GM18519 (cell line): ENCODE results near the gene CDKN2A.

ENCODE experiments used
- ATAC-seq: cut with Tn5 transposase; IDR thresholded peaks from one replicate; pipeline ENCODE4 v1.9.1; 2021; ENCODE audit warnings: mild to moderate bottlenecking, moderate library complexity; ENCODE audit not compliant: unreplicated experiment, low FRiP score

Gene CDKN2A

GRCh38 chr9:22008384-22008716 is 14.2 kb upstream of the CDKN2A start:
- ATAC-seq: no peak

- ATAC-seq: no peak
These were observed 11.8 kb upstream of the CDKN2A start for GRCh38 chr9:22005702-22006606.

DNA sequence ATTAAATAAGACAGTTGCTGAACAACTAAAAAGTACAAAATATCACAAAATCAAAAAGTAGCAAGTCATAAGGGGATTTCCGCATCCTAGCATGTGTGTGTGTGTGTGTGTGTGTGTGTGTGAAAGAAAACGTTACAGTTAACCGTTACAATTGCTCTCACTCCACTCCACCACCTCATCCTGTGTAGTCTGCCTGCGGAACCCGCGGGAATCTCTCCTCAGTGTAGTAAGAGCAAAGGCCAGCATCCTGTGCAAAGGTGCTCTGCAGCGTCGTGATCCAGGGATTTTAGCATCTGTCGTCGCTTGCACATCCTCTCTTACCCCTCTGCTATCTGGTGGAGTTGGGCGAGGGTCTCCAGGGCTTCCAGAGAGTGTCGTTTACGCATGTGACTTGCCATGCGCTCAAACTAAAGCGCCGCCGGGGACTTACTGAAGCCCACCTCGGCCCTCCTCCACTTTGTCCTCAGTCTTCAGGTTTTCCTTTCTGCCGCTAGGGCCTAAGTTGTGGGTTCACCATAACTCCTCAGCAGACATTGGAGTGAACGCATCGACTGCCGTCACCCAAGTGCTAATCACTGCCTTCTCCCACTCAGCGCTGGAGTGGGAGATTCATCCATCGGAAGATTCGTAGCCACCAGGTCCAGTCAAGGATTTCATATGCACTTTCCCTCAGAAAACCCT is 11.0 kb upstream of the CDKN2A start:
- ATAC-seq: no peak

DNA sequence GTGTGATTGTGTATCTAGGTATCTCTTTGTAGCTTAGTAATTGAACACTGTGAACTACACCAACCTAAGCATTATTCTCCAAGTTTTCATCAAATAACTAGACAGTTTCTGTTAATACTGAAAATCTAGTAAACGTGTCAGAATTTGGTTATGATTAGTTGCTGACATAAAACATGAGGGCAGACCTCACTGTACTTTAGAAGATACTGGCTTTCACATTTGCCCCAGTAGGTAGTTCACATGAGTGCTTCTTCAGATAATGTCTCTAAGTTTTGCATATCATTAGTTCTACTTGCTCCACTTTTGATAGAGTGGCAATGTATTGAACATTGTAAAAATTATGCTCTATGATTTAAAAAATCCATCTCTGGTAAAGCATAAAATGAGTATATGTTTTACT is 7.8 kb upstream of the CDKN2A start:
- no peak for ATAC-seq

GRCh38 chr9:21998026-21998425 is 3.8 kb upstream of the CDKN2A start:
- no peak for ATAC-seq

GRCh38 chr9:21997480-21997879 is 3.3 kb upstream of the CDKN2A start:
- ATAC-seq: no peak

- no peak for ATAC-seq
These were observed 2.7 kb upstream of the CDKN2A start for GRCh38 chr9:21996858-21997257.

GRCh38 chr9:21996438-21996837 is 2.2 kb upstream of the CDKN2A start:
- ATAC-seq: no peak

DNA sequence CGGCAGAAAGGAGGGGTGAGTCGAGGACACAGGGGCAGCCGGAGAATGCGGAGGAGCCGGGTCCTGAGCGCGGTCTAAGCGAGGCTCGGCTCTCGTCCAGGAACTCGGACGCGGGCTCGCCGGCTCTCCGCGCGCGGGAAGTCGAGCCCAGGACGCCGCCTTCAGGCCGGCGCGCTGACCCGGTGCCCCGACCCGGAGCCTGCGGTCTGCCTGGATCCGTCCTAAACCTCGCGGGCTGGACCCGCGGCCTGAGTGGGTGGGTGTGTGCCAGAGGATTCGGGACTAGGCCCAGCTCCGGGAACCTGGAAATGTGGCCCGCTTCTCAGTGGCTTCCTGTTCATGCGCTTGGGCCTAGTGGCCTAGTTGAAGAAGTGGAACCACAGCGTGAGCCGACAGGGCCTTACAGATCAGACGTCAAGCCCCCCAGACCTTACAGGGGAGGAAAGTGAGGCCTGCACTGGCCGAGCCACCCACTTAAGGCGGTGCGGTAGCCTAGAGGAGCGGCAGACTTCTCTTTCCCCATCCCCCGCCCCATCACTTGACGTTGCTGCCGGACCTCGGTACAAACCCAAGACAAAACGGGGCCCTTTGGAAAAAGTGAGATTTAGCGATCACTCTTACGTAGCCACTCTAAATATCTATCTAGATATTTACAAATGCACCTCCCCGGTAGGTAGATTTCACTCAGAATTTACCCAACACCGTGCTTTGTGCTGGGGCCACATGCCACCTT is 1.6 kb upstream of the CDKN2A start:
- ATAC-seq: no peak

- ATAC-seq: peak; percentile 72
These were observed 944 bp upstream of the CDKN2A start for GRCh38 chr9:21995006-21995665.

GRCh38 chr9:21994556-21995005 is 389 bp upstream of the CDKN2A start, which contains the start of gene CDKN2B-AS1:
TSS of gene CDKN2B-AS1 (plus strand) at chr9:21994791.
- peak; percentile 20 for ATAC-seq

GRCh38 chr9:21993007-21993406 is 1.2 kb downstream of the CDKN2A start:
- ATAC-seq: no peak

GRCh38 chr9:21991072-21991959 is 2.9 kb downstream of the CDKN2A start:
- no peak for ATAC-seq

GRCh38 chr9:21989440-21990189 is 4.6 kb downstream of the CDKN2A start:
- ATAC-seq: no peak

- ATAC-seq: no peak
These were observed 5.9 kb downstream of the CDKN2A start for GRCh38 chr9:21988056-21988990.

DNA sequence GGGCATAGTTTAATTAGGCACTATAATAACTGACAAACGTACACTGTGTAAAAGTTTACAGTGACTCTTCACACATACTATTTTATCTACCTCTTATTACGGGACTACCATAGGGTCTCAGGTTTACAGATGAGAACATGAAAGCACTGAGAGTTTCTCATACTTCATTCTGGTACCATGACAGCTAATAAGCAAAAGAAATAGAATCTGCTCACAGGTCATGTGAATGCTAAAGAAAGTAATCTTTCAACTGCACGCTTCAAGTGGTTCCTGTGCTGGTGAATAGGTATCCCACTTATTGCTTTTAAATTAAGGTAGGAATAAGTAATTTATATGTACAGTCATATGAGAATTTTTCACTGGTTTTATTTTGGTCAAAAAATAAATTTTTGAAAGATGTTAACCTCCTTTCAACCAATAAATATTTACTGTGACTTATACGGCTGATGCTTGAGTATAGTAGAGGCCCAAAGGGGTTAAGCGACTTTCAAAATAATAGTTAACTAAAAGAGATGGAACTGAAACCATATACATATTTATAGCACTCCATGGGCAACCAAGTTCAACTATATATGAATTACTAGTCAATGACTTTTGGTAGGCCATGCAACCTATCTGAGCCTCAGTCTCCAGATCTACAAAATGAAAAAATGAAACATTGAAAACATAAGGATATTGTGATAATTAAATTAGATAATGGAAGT is 8.1 kb downstream of the CDKN2A start:
- no peak for ATAC-seq

GRCh38 chr9:21984101-21984500 is 10.1 kb downstream of the CDKN2A start:
- ATAC-seq: no peak
